MV-4-11 (cell line): ENCODE measurements around the gene SLC15A3.
A peak's percentile ranks its signal among the peaks of the same experiment; 100 is the strongest.

Experiments used
- DNase-seq: peaks from one replicate; lab custom pipeline; 2025; lab: John Stamatoyannopoulos, UW

Gene SLC15A3

GRCh38 chr11:60928563-60929001, 23.4 kb downstream of the SLC15A3 start:
- no peak for DNase-seq

GRCh38 chr11:60927600-60927999, 24.4 kb downstream of the SLC15A3 start:
- no peak for DNase-seq

GRCh38 chr11:60927061-60927592, 24.8 kb downstream of the SLC15A3 start:
- no peak for DNase-seq

- DNase-seq: no peak
Observed at GRCh38 chr11:60926500-60926899, 25.5 kb downstream of the SLC15A3 start.

- no peak for DNase-seq
Observed at GRCh38 chr11:60925868-60926267, 26.1 kb downstream of the SLC15A3 start.

- DNase-seq: no peak
Observed at GRCh38 chr11:60924906-60925853, 26.8 kb downstream of the SLC15A3 start.

GRCh38 chr11:60924110-60924905, 27.7 kb downstream of the SLC15A3 start, which contains the start of gene TMEM132A:
Gene TMEM132A, plus strand, starts transcription at chr11:60924460. Its CDS starts 174 bp downstream, at chr11:60924634.
- no peak for DNase-seq

GRCh38 chr11:60923800-60924109, 28.2 kb downstream of the SLC15A3 start:
- no peak for DNase-seq

GRCh38 chr11:60923326-60923725, 28.6 kb downstream of the SLC15A3 start:
- no peak for DNase-seq

GRCh38 chr11:60922906-60923305, 29.1 kb downstream of the SLC15A3 start:
- no peak for DNase-seq

GRCh38 chr11:60921777-60922335, 30.1 kb downstream of the SLC15A3 start:
- DNase-seq: no peak

GRCh38 chr11:60921259-60921658, 30.7 kb downstream of the SLC15A3 start:
- no peak for DNase-seq

GRCh38 chr11:60919956-60920355, 32.0 kb downstream of the SLC15A3 start:
- no peak for DNase-seq

GRCh38 chr11:60919320-60919719, 32.7 kb downstream of the SLC15A3 start:
- peak; percentile 79 for DNase-seq

GRCh38 chr11:60918939-60919265, 33.1 kb downstream of the SLC15A3 start:
- DNase-seq: peak; percentile 30

GRCh38 chr11:60918251-60918938, 33.6 kb downstream of the SLC15A3 start:
- DNase-seq: no peak

- no peak for DNase-seq
Observed at GRCh38 chr11:60917267-60917666, 34.7 kb downstream of the SLC15A3 start.

- no peak for DNase-seq
Observed at GRCh38 chr11:60916669-60917206, 35.2 kb downstream of the SLC15A3 start.

GRCh38 chr11:60915248-60915914, 36.6 kb downstream of the SLC15A3 start:
- peak; percentile 85 for DNase-seq

GRCh38 chr11:60914633-60915247, 37.2 kb downstream of the SLC15A3 start:
- no peak for DNase-seq
